K562 (cell line): ENCODE data around the gene SMCHD1. TPM values are rescaled to one million over a fixed set of nuclear protein-coding genes. Genes with fewer than 3 reads are reported as not detected.

Experiments used
- AFF4 ChIP-seq: sonication (generic); formaldehyde crosslinking; IDR thresholded peaks from 2 replicates; pipeline ENCODE4 v1.8.0; 2023; ENCODE audit warnings: mild to moderate bottlenecking, missing genetic modification reagents
- CCAR2 ChIP-seq: fragments of 200-400 bp; formaldehyde crosslinking; IDR thresholded peaks from 2 replicates; pipeline ENCODE4 v1.6.1; 2017; ENCODE audit warnings: mild to moderate bottlenecking, low read depth, low read length
- FOXM1 ChIP-seq, 2 experiments: fragments of 450-650 bp in 1 of 2; sonication (generic) in 1 of 2; formaldehyde crosslinking in 1 of 2; IDR thresholded peaks; 2 replicates each; pipeline versions ENCODE4 v1.6.1 to v1.9.0; 2017 to 2022; ENCODE audit warnings: low read depth in 2 of 2, mild to moderate bottlenecking in 2 of 2, missing genetic modification reagents in 1 of 2, moderate library complexity in 1 of 2
- HNRNPH1 ChIP-seq: fragments of 200-400 bp; formaldehyde crosslinking; optimal IDR thresholded peaks from 2 replicates; pipeline ENCODE3; 2017; ENCODE audit warnings: low read depth, mild to moderate bottlenecking, low read length, moderate library complexity
- LEF1 ChIP-seq: fragments of 450-650 bp; IDR thresholded peaks from 2 replicates; pipeline ENCODE4 v1.6.1; 2016; ENCODE audit warnings: mild to moderate bottlenecking
- NRF1 ChIP-seq, 2 experiments: fragments of 450-650 bp; IDR thresholded peaks in 1 of 2; conservative IDR thresholded peaks in 1 of 2; 2 replicates each; pipeline ENCODE4 v1.6.1; 2014; ENCODE audit warnings: mild to moderate bottlenecking in 2 of 2
- PATZ1 ChIP-seq: fragments of 250-450 bp; sonication (Bioruptor Pico); IDR thresholded peaks from 2 replicates; pipeline ENCODE4 v1.5.0; 2020; ENCODE audit warnings: mild to moderate bottlenecking, borderline replicate concordance
- RAD51 ChIP-seq: fragments of 450-650 bp; IDR thresholded peaks from 2 replicates; pipeline ENCODE4 v1.7.1; 2016; ENCODE audit warnings: low read depth, mild to moderate bottlenecking, borderline replicate concordance
- RBM22 ChIP-seq: fragments of 200-400 bp; formaldehyde crosslinking; IDR thresholded peaks from 2 replicates; pipeline ENCODE4 v1.6.1; 2018; ENCODE audit warnings: low read length, low read depth; ENCODE audit not compliant: poor library complexity, severe bottlenecking
- SREBF1 ChIP-seq: fragments of 150-350 bp; IDR thresholded peaks from 2 replicates; pipeline ENCODE4 v1.6.1; 2014; ENCODE audit warnings: antibody characterized with exemption, low read depth, low read length, borderline replicate concordance
- XRCC3 ChIP-seq: fragments of 450-650 bp; IDR thresholded peaks from 2 replicates; pipeline ENCODE4 v1.6.1; 2017; ENCODE audit warnings: mild to moderate bottlenecking, moderate library complexity
- XRCC4 ChIP-seq: IDR thresholded peaks from one replicate; pipeline ENCODE4 v1.6.1; 2011; ENCODE audit not compliant: insufficient read depth, insufficient read length; ENCODE audit errors: extremely low read depth
- ZNF274 ChIP-seq: IDR thresholded peaks from 2 replicates; pipeline ENCODE4 v1.6.1; 2011; ENCODE audit warnings: low read depth, mild to moderate bottlenecking, low read length, moderate library complexity, borderline replicate concordance
- ZNF398 ChIP-seq: fragments of 250-450 bp; sonication (Bioruptor Pico); IDR thresholded peaks from 2 replicates; pipeline ENCODE4 v1.8.0; 2021; ENCODE audit warnings: moderate library complexity, mild to moderate bottlenecking, inconsistent platforms
- ZNF609 ChIP-seq: sonication (generic); formaldehyde crosslinking; IDR thresholded peaks from 2 replicates; pipeline ENCODE4 v1.8.1; 2023; ENCODE audit warnings: missing genetic modification reagents, mild to moderate bottlenecking, borderline replicate concordance
- ZNF717 ChIP-seq: fragments of 250-450 bp; sonication (Bioruptor Pico); IDR thresholded peaks from 2 replicates; pipeline ENCODE4 v1.5.0; 2021
- polyA plus RNA-seq, 8 experiments: library from polyadenylated mRNA; depleted of rRNA in 4 of 8; stranded (reverse) in 5 of 8; unstranded in 3 of 8; fragments of >200 nt; fragmentation: Nextera tagmentation in 2 of 8; fragmentation: Illumina TruSeq in 1 of 8; extraction: Ambion mirVana in 2 of 8; extraction: Trizol in 1 of 8; gene quantifications; 2 replicates each; pipeline versions ENCODE4 v1.2.1 to v1.2.3, GENCODE V29; 2011 to 2014; ENCODE audit warnings: inconsistent platforms in 1 of 8, missing spikeins in 1 of 8
- total RNA-seq, 7 experiments: library from RNA; depleted of rRNA in 6 of 7; stranded (reverse); fragments of >200 nt in 6 of 7; fragmentation: Illumina TruSeq in 2 of 7; extraction: Trizol in 2 of 7; gene quantifications; 2 replicates each; pipeline versions ENCODE4 v1.2.1 to v1.2.3, GENCODE V29; 2011 to 2021; ENCODE audit warnings: low replicate concordance in 1 of 7

SMCHD1 gene
- total and polyA plus RNA-seq, 9 of the 15 experiments (the other 6 are each of a cell fraction or from before 2014, with no cell fraction given), result 6.3 to 144 (median 72.7) TPM

- TF ChIP-seq AFF4 (CRISPR knock-in tag) (no peak; the same call in none of the 2 replicates), ZNF609 (CRISPR knock-in tag) (no peak; the same call in none of the 2 replicates), RBM22 (peak; percentile 46), CCAR2 (no peak), NRF1 (conservative IDR thresholded peaks at IDR 0.05 in 1 of 2, IDR thresholded peaks at IDR 0.05 in 1 of 2) (no peak), ZNF717 (CRISPR knock-in tag) (no peak), XRCC3 (no peak), FOXM1 (IDR thresholded peaks at IDR 0.05; ENCODE audit: low read depth) (no peak), FOXM1 (CRISPR knock-in tag; IDR thresholded peaks at IDR 0.05; ENCODE audit: low read depth) (no peak), RAD51 (no peak), XRCC4 (no peak), HNRNPH1 (no peak), PATZ1 (no peak), ZNF274 (no peak), LEF1 (no peak), ZNF398 (no peak), SREBF1 (no peak)
Measured at GRCh38 chr18:2655954-2656236, 369 bp downstream of the SMCHD1 start (continued).
